GM12873 (cell line): ENCODE measurements around the gene SMARCD3.

Experiments used
- CTCF ChIP-seq: IDR thresholded peaks from 2 replicates; pipeline ENCODE4 v1.5.1; 2012; ENCODE audit warnings: low read depth, mild to moderate bottlenecking, moderate library complexity, low read length, control low read depth; ENCODE audit not compliant: insufficient read depth; ENCODE audit errors: missing control alignments

The SMARCD3 gene

GRCh38 chr7:151276666-151277590 is 28.4 kb upstream of the SMARCD3 start:
- TF ChIP-seq CTCF: no peak

GRCh38 chr7:151275813-151276577 is 27.5 kb upstream of the SMARCD3 start:
- no peak for TF ChIP-seq CTCF

- no peak for TF ChIP-seq CTCF
Observed at GRCh38 chr7:151274936-151275812, 26.7 kb upstream of the SMARCD3 start.

GRCh38 chr7:151274396-151274795 is 25.9 kb upstream of the SMARCD3 start:
- no peak for TF ChIP-seq CTCF

GRCh38 chr7:151273651-151274390 is 25.3 kb upstream of the SMARCD3 start:
- TF ChIP-seq CTCF: no peak

- TF ChIP-seq CTCF: no peak
Observed at GRCh38 chr7:151272877-151273276, 24.4 kb upstream of the SMARCD3 start.
